Measurements from ENCODE around the gene TPM4. TPM values are rescaled to one million over a fixed set of nuclear protein-coding genes. Genes with fewer than 3 reads are reported as not detected.
"Not testable (repeated sequence)": the region's sequence is repeated elsewhere in the genome, so short reads cannot be mapped to it uniquely, and the experiment has no call there.

TPM4 gene
- total RNA-seq, 1 donor from 2014 or later: 687 TPM

DNA sequence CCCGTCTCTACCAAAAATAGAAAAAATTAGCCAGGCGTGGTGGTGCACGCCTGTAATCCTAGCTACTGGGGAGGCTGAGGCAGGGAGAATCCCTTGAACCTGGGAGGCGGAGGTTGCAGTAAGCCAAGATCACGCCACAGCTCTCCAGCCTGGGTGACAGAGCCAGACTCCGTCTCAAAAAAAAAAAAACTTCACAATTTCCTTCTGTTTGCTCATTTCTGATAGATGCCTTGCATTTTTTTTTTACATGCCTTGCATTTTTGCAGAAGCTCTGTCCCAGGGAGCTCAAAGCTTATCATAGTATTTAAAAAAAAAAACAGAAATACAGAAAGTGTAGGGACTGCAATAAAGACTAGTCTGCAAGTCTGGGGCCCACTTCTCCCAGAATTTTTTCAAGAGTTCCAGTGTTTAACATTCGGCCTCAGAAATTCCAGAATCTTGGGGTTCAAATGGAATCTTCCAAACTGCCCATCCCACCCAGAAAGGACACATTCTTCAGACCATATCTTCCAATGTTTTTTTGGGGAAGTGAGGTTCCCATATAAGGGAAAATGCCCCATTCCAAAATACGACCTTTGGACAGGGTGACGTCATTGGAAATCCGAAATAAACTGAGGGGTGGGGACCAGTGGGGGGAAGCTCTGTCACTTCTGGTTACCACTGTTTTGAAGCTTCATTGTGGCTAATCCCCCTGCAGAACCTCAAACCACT, 18.2 kb downstream of the TPM4 start:
- H3K27ac Mint-ChIP-seq (ENCODE audit: unreplicated experiment): peak overlapping the region; percentile 75
- no peak for DNase-seq (ENCODE audit: extremely low spot score, unreplicated experiment)
- H3K36me3 Mint-ChIP-seq (ENCODE audit: unreplicated experiment): peaks cover 70% of the 10 kb centered on the region
- H3K4me1 Mint-ChIP-seq (ENCODE audit: unreplicated experiment): peaks cover 37% of the 10 kb centered on the region
- H3K9me3 Mint-ChIP-seq (ENCODE audit: unreplicated experiment): no peaks in the 10 kb centered on the region
- no peak for TF ChIP-seq CTCF (IDR thresholded peaks at IDR 0.05)
- no peaks in the 10 kb centered on the region for H3K27me3 Mint-ChIP-seq (ENCODE audit: unreplicated experiment)
- H3K4me3 Mint-ChIP-seq (ENCODE audit: unreplicated experiment): no peak overlapping the region

DNA sequence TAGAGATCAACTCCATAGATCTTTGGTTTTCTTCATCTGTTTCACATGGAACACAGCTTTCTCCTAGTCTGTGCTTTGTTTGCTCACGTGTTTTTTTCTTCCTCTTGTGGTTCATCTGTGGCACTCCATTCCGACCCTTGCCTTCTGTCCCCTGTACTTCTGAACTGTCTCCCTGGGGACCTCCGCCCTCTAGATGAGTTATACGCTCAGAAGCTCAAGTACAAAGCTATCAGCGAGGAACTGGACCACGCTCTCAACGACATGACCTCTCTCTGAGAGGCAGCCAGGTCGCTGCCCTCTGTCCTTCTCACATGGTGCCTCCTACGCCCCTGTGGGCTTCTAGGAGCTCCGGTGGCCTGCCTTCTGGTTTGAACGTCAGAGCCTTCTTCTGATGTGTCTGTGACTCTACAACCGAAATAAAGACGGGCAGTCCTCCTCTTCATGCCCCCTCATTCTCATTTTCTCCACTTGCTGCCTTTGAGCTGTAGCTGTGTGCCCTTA, 18.8 kb downstream of the TPM4 start:
- no peak for TF ChIP-seq CTCF (IDR thresholded peaks at IDR 0.05)
- no peak for DNase-seq (ENCODE audit: extremely low spot score, unreplicated experiment)
- Mint-ChIP-seq H3K27me3 (ENCODE audit: unreplicated experiment) (no peaks in the 10 kb centered on the region), H3K4me1 (ENCODE audit: unreplicated experiment) (peaks cover 37% of the 10 kb centered on the region), H3K4me3 (ENCODE audit: unreplicated experiment) (no peak overlapping the region), H3K27ac (ENCODE audit: unreplicated experiment) (peak overlapping the region; percentile 75), H3K9me3 (ENCODE audit: unreplicated experiment) (no peaks in the 10 kb centered on the region), H3K36me3 (ENCODE audit: unreplicated experiment) (peaks cover 69% of the 10 kb centered on the region)

GRCh38 chr19:16096280-16096855, 20.1 kb downstream of the TPM4 start:
- no peaks in the 10 kb centered on the region for H3K9me3 Mint-ChIP-seq (ENCODE audit: unreplicated experiment)
- H3K27ac Mint-ChIP-seq (ENCODE audit: unreplicated experiment): peak overlapping the region; percentile 56
- H3K4me1 Mint-ChIP-seq (ENCODE audit: unreplicated experiment): peaks cover 37% of the 10 kb centered on the region
- H3K4me3 Mint-ChIP-seq (ENCODE audit: unreplicated experiment): no peak overlapping the region
- H3K36me3 Mint-ChIP-seq (ENCODE audit: unreplicated experiment): peaks cover 67% of the 10 kb centered on the region
- no peaks in the 10 kb centered on the region for H3K27me3 Mint-ChIP-seq (ENCODE audit: unreplicated experiment)
- no peak for TF ChIP-seq CTCF (IDR thresholded peaks at IDR 0.05)
- no peak for DNase-seq (ENCODE audit: extremely low spot score, unreplicated experiment)

DNA sequence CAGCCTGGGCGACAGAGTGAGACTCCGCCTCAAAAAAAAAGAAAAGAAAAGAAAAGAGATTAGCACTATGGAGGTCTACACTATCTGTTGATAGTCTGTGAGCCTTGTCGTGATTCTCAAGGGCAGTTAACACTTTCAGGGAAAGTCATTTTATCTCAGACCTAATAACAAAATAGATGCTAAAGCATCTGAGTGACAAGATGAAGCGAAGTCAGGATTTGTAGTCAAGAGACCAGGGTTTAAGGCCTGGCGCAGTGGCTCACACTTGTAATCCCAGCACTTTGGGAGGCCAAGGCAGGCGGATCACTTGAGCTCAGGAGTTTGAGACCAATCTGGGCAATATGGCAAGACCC, 22.1 kb downstream of the TPM4 start:
- TF ChIP-seq CTCF (IDR thresholded peaks at IDR 0.05): no peak
- Mint-ChIP-seq H3K27ac (ENCODE audit: unreplicated experiment) (peak overlapping the region; percentile 32), H3K36me3 (ENCODE audit: unreplicated experiment) (peaks cover 66% of the 10 kb centered on the region), H3K4me1 (ENCODE audit: unreplicated experiment) (peaks cover 26% of the 10 kb centered on the region), H3K4me3 (ENCODE audit: unreplicated experiment) (no peak overlapping the region), H3K9me3 (ENCODE audit: unreplicated experiment) (no peaks in the 10 kb centered on the region), H3K27me3 (ENCODE audit: unreplicated experiment) (no peaks in the 10 kb centered on the region)
- no peak for DNase-seq (ENCODE audit: extremely low spot score, unreplicated experiment)

- peaks cover 21% of the 10 kb centered on the region for H3K4me1 Mint-ChIP-seq (ENCODE audit: unreplicated experiment)
- TF ChIP-seq CTCF (IDR thresholded peaks at IDR 0.05): no peak
Observed at GRCh38 chr19:16098821-16099220, 22.5 kb downstream of the TPM4 start.

DNA sequence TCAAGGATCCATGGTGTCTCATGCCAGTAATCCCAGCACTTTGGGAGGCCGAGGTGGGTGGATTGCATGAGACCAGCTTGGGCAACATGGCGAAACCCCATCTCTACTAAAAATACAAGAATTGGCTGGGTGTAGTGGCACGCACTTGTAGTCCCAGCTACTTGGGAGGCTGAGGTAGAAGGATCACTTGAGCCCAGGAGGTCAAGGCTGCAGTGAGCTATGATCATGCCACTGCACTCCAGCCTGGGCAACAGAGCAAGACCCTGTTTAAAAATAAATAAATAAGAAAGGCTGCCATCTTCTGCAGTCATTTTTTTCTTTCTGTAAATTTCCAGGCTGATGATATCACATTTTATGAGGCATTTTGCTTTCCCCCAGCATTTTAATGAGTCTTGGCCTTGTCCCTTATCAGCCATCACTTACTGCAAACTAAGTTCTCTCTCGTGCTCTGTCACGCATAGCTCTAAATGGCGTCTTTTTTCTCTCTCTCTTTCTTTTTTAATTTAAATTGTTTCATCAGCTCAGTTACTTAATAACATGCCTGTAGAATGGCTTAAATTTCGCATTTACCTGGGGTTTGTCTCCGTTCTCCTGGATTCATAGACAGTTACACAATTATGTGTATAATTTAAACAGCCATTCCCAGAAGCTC, 23.1 kb downstream of the TPM4 start:
- H3K4me3 Mint-ChIP-seq (ENCODE audit: unreplicated experiment); DNase-seq (ENCODE audit: extremely low spot score, unreplicated experiment); H3K27me3 Mint-ChIP-seq (ENCODE audit: unreplicated experiment); H3K9me3 Mint-ChIP-seq (ENCODE audit: unreplicated experiment): not testable (repeated sequence)
- peak overlapping the region; percentile 27 for H3K27ac Mint-ChIP-seq (ENCODE audit: unreplicated experiment)
- peaks cover 19% of the 10 kb centered on the region for H3K4me1 Mint-ChIP-seq (ENCODE audit: unreplicated experiment)
- H3K36me3 Mint-ChIP-seq (ENCODE audit: unreplicated experiment): peaks cover 60% of the 10 kb centered on the region

More at GRCh38 chr19:16098821-16099220, 22.5 kb downstream of the TPM4 start:
- peak overlapping the region; percentile 41 for H3K27ac Mint-ChIP-seq (ENCODE audit: unreplicated experiment)
- no peak overlapping the region for H3K4me3 Mint-ChIP-seq (ENCODE audit: unreplicated experiment)
- no peak for DNase-seq (ENCODE audit: extremely low spot score, unreplicated experiment)
- no peaks in the 10 kb centered on the region for H3K9me3 Mint-ChIP-seq (ENCODE audit: unreplicated experiment)
- no peaks in the 10 kb centered on the region for H3K27me3 Mint-ChIP-seq (ENCODE audit: unreplicated experiment)
- H3K36me3 Mint-ChIP-seq (ENCODE audit: unreplicated experiment): peaks cover 64% of the 10 kb centered on the region

Measured in osteocyte (in vitro differentiated cells).